ENCODE results near the gene ZNF45.
"Not testable (repeated sequence)": the region's sequence is repeated elsewhere in the genome, so short reads cannot be mapped to it uniquely, and the experiment has no call there.

Gene ZNF45

GRCh38 chr19:43913383-43913782 lies 21.7 kb downstream of the ZNF45 start:
- DNase-seq (ENCODE audit: low read depth in 3 of 3), result no peak

GRCh38 chr19:43910884-43911283 lies 24.2 kb downstream of the ZNF45 start:
- no peak for DNase-seq (ENCODE audit: low read depth in 3 of 3)

DNA sequence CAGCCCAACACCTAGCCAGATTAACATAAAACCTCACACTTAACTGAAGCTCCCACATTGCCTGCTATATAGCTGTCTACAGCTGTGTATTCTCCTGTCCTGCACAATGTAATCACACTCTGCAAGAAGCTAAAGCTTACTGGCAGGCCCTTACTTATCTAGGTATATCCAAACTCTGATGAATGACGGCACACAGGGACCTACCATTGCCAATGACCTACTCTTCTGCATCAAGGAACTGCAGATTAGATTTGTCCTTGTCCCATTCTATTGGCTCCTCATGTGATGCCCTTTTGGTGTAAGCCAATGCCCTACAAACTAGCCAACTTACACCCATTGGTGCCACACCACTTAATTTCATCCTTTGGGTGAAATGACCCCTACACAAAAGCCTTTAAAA lies 26.4 kb downstream of the ZNF45 start:
- DNase-seq (ENCODE audit: low read depth in 3 of 3), result no peak

- DNase-seq (ENCODE audit: low read depth in 3 of 3), result no peak
These were observed 28.3 kb downstream of the ZNF45 start for GRCh38 chr19:43906774-43907173.

DNA sequence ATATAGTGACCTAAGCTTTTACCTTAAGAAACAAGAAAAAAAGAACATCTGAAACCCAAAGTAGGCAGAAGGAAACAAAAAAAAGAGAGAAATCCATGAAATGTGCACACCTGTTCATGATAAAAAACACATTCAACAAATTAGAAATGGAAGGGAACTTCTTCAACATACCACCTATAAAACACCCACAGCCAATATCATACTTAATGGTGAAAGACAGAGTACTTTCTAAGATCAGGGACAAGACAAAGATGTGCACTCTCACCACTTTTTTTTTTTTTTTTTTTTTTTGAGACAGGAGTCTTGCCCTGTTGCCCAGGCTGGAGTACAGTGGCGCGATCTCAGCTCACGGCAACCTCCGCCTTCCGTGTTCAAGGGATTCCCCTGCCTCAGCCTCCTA lies 29.2 kb downstream of the ZNF45 start:
- DNase-seq (ENCODE audit: low read depth in 3 of 3), result no peak

- DNase-seq (ENCODE audit: low read depth in 3 of 3), result no peak
These were observed 32.7 kb downstream of the ZNF45 start for GRCh38 chr19:43902399-43902798.

DNA sequence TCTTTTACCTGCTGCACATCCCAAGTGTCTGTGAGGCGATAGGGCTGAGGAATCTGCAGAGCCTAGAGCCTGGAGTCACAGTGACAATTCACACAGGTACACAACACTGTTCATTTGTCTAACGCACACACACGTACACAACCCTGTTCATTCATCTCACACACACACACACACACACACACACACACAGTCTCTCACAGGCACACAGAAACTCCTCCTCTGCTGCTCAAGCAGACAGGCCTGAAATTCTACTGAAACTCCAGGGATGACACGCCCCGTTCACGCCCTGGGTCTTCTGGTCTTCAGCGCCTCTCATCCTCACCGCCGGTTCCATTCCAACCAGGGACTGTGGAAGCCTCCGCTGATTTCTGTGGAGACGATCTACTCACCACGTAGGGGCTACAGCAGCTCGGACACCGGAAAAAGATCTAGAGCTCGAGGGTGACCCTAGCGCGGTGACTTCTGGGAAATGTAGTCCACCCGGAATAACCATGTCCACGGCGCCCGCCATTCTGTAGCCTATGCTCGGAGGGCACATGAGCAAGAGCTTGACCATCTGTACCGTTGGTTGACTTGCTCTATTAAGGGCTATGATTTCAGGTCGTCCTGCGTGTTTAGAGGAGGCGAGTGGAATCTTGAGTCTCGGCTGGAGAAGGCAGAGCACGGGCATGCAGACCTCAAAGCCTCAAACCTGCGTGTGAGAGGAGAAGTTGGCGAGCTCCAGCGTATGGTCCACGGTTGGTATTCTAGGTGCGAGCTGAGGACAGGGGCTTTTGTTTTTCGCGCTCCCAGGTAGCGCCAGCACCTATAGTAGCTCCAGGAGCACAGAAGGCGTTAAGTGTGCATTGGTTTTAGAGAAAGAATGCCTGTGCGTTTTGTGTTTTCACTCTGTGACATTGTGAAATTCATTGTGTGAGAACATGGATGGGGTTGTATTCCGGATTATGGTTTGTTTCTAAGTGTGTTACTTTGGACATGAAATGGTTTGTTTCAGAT lies 33.4 kb downstream of the ZNF45 start:
- peak; percentile 14 to 53 (median 36) for DNase-seq (ENCODE audit: low read depth in 3 of 3)

DNA sequence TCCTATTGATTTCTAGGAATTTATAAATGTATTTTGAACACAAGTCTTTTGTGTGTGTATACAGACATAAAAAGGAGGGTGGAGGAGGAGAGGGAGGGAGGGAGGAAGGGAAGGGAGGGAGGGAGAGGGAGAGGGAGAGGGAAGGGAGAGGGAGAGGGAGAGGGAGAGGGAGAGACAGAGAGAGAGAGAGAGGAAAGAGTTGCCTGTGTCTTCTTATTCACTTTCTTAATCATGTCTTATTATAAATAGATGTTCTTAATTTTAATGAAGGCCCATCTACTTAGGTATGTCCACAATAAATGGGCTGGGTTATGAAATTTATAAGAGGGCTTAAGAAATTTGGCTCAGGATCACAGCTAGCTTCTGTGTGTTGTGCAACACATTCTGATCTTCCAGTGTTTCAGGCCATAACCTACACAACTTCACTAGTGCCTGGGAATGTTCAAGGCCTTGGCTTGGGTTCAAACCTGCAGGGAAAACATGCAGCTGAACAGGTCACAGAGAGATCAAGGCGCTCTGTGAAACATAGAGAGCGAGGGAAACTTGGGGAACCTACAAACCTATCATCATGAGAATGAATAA lies 39.3 kb downstream of the ZNF45 start:
- no peak for DNase-seq (ENCODE audit: low read depth in 3 of 3)

GRCh38 chr19:43883864-43884263 lies 51.2 kb downstream of the ZNF45 start, which contains the start of gene ZNF404:
Gene ZNF404 (minus strand): TSS chr19:43883964.
- DNase-seq (ENCODE audit: low read depth in 3 of 3), result no peak

DNA sequence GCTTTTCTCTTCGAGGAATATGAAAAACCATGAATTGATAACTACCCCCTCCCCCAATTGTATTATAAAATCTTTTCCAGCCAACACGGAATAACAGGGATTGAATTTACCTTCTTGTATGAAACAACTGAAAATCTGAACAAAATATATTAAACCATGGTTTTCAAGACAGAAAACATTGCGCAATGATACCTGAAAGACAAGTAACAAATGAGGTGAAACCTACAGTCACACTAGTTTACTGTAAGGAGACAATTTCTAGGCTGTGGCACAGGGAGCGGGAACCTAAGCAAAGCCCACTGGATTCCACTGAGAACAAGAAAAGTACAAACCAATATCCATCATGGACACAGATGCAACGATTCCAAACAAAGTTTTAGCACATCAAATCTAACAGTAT lies 54.6 kb downstream of the ZNF45 start:
- no peak for DNase-seq (ENCODE audit: low read depth in 3 of 3)

GRCh38 chr19:43872547-43873336 lies 62.3 kb downstream of the ZNF45 start:
- no peak for DNase-seq (ENCODE audit: low read depth in 3 of 3)

- not testable (repeated sequence) for DNase-seq (ENCODE audit: low read depth in 3 of 3)
These were observed 68.2 kb downstream of the ZNF45 start for GRCh38 chr19:43866923-43867322.

All from stimulated activated CD4-positive, alpha-beta T cell treated with anti-CD3 and anti-CD28 coated beads, TNF-alpha, amount 100 ng/mL, for 4 hours (primary cell).